Activated CD4-positive, alpha-beta memory T cell treated with anti-CD3 and anti-CD28 coated beads, Interleukin-2, amount 10 ng/mL, durations not matched to agents 7 days and 5 days (primary cell): ENCODE measurements around the gene FTHL17. TPM values are rescaled to one million over a fixed set of nuclear protein-coding genes. Genes with fewer than 3 reads are reported as not detected.

ENCODE experiments used
- CTCF ChIA-PET: fragments of 350-600 bp; sonication (Branson Sonifier 250); formaldehyde crosslinking; loops from one replicate; lab custom pipeline; 2021; ENCODE audit warnings: antibody characterized with exemption, inconsistent platforms; lab: Charles Lee
- POLR2A ChIA-PET: fragments of 350-600 bp; sonication (Branson Sonifier 250); formaldehyde crosslinking; loops from one replicate; lab custom pipeline; 2021; ENCODE audit warnings: antibody characterized with exemption; lab: Charles Lee
- DNase-seq: peaks from one replicate; pipeline ENCODE4 v3.0.0-alpha.2; 2020
- H3K27ac Mint-ChIP-seq: one replicate; pipeline ENCODE4 v1.8.0; 2021; ENCODE audit warnings: mild to moderate bottlenecking, mixed read lengths
- H3K27me3 Mint-ChIP-seq: one replicate; pipeline ENCODE4 v1.8.0; 2021; ENCODE audit warnings: mixed read lengths
- H3K36me3 Mint-ChIP-seq: one replicate; pipeline ENCODE4 v1.8.0; 2021; ENCODE audit warnings: low read depth, mixed read lengths
- H3K4me1 Mint-ChIP-seq: one replicate; pipeline ENCODE4 v1.8.0; 2021; ENCODE audit warnings: mixed read lengths
- H3K4me3 Mint-ChIP-seq: one replicate; pipeline ENCODE4 v1.8.0; 2021; ENCODE audit warnings: mild to moderate bottlenecking, mixed read lengths
- H3K9me3 Mint-ChIP-seq: one replicate; pipeline ENCODE4 v1.8.0; 2021; ENCODE audit warnings: mixed read lengths
- total RNA-seq, 2 experiments: library from RNA; stranded (reverse); gene quantifications; one replicate each; pipeline ENCODE4 v1.2.3, GENCODE V29; 2021

FTHL17 gene
- total RNA-seq, 2 experiments from 2014 or later, result not detected

GRCh38 chrX:31071262-31071661 lies 579 bp downstream of the FTHL17 start:
- Mint-ChIP-seq H3K27ac (no peak overlapping the region), H3K4me1 (peaks cover 13% of the 10 kb centered on the region), H3K36me3 (no peaks in the 10 kb centered on the region), H3K27me3 (no peaks in the 10 kb centered on the region), H3K9me3 (peaks cover 6% of the 10 kb centered on the region), H3K4me3 (no peak overlapping the region)
- ChIA-PET CTCF (no interaction called here), POLR2A (no interaction called here)
- DNase-seq, result no peak

- H3K4me3 Mint-ChIP-seq, result no peak overlapping the region
These were observed 1.8 kb downstream of the FTHL17 start for GRCh38 chrX:31070057-31070468.

GRCh38 chrX:31063114-31063513 lies 8.7 kb downstream of the FTHL17 start:
- ChIA-PET POLR2A (no interaction called here), CTCF (no interaction called here)
- DNase-seq, result no peak
- H3K27me3 Mint-ChIP-seq, result no peaks in the 10 kb centered on the region
- H3K9me3 Mint-ChIP-seq, result peaks cover 4% of the 10 kb centered on the region
- H3K4me1 Mint-ChIP-seq, result peaks cover 8% of the 10 kb centered on the region
- no peaks in the 10 kb centered on the region for H3K36me3 Mint-ChIP-seq
- no peak overlapping the region for H3K4me3 Mint-ChIP-seq
- no peak overlapping the region for H3K27ac Mint-ChIP-seq

More at GRCh38 chrX:31070057-31070468, 1.8 kb downstream of the FTHL17 start:
- ChIA-PET CTCF (no interaction called here), POLR2A (no interaction called here)
- Mint-ChIP-seq H3K36me3 (no peaks in the 10 kb centered on the region), H3K27me3 (no peaks in the 10 kb centered on the region), H3K9me3 (peaks cover 4% of the 10 kb centered on the region), H3K4me1 (peaks cover 13% of the 10 kb centered on the region), H3K27ac (no peak overlapping the region)
- DNase-seq, result no peak

GRCh38 chrX:31061091-31061490 lies 10.8 kb downstream of the FTHL17 start:
- ChIA-PET CTCF (no interaction called here), POLR2A (no interaction called here)
- no peak overlapping the region for H3K27ac Mint-ChIP-seq
- no peaks in the 10 kb centered on the region for H3K36me3 Mint-ChIP-seq
- H3K27me3 Mint-ChIP-seq, result no peaks in the 10 kb centered on the region
- no peak for DNase-seq
- no peak overlapping the region for H3K4me3 Mint-ChIP-seq
- H3K9me3 Mint-ChIP-seq, result peaks cover 2% of the 10 kb centered on the region
- peaks cover 8% of the 10 kb centered on the region for H3K4me1 Mint-ChIP-seq

- POLR2A ChIA-PET, result no interaction called here
- Mint-ChIP-seq H3K27ac (no peak overlapping the region), H3K27me3 (no peaks in the 10 kb centered on the region), H3K9me3 (no peaks in the 10 kb centered on the region), H3K4me1 (peaks cover 8% of the 10 kb centered on the region), H3K4me3 (no peak overlapping the region), H3K36me3 (no peaks in the 10 kb centered on the region)
- CTCF ChIA-PET, result no interaction called here
- no peak for DNase-seq
These were observed 11.8 kb downstream of the FTHL17 start for GRCh38 chrX:31060016-31060415.

GRCh38 chrX:31058284-31058683 lies 13.6 kb downstream of the FTHL17 start:
- Mint-ChIP-seq H3K36me3 (no peaks in the 10 kb centered on the region), H3K27ac (no peak overlapping the region), H3K4me3 (no peak overlapping the region), H3K9me3 (no peaks in the 10 kb centered on the region), H3K4me1 (peaks cover 7% of the 10 kb centered on the region), H3K27me3 (no peaks in the 10 kb centered on the region)
- DNase-seq, result no peak
- ChIA-PET CTCF (no interaction called here), POLR2A (no interaction called here)

GRCh38 chrX:31057691-31058090 lies 14.2 kb downstream of the FTHL17 start:
- Mint-ChIP-seq H3K27me3 (no peaks in the 10 kb centered on the region), H3K4me1 (peaks cover 1% of the 10 kb centered on the region), H3K36me3 (no peaks in the 10 kb centered on the region), H3K4me3 (no peak overlapping the region), H3K9me3 (no peaks in the 10 kb centered on the region), H3K27ac (no peak overlapping the region)
- peak; percentile 23 for DNase-seq
- POLR2A ChIA-PET, result no interaction called here
- CTCF ChIA-PET, result no interaction called here

- CTCF ChIA-PET, result no interaction called here
- Mint-ChIP-seq H3K4me3 (no peak overlapping the region), H3K9me3 (no peaks in the 10 kb centered on the region), H3K4me1 (peaks cover 1% of the 10 kb centered on the region), H3K27me3 (no peaks in the 10 kb centered on the region), H3K27ac (no peak overlapping the region), H3K36me3 (no peaks in the 10 kb centered on the region)
- POLR2A ChIA-PET, result no interaction called here
- no peak for DNase-seq
These were observed 14.6 kb downstream of the FTHL17 start for GRCh38 chrX:31057291-31057690.

GRCh38 chrX:31053621-31054020 lies 18.2 kb downstream of the FTHL17 start:
- Mint-ChIP-seq H3K4me1 (no peaks in the 10 kb centered on the region), H3K27ac (no peak overlapping the region), H3K9me3 (no peaks in the 10 kb centered on the region), H3K36me3 (no peaks in the 10 kb centered on the region), H3K4me3 (no peak overlapping the region), H3K27me3 (peaks cover 2% of the 10 kb centered on the region)
- POLR2A ChIA-PET, result no interaction called here
- CTCF ChIA-PET, result interaction anchor here (0.6 kb wide), 1 partner anchor 239 kb away, joined by 3 read pairs; no protein-coding TSS in a partner anchor
- no peak for DNase-seq

- Mint-ChIP-seq H3K27me3 (peaks cover 2% of the 10 kb centered on the region), H3K9me3 (no peaks in the 10 kb centered on the region)
- POLR2A ChIA-PET, result no interaction called here
These were observed 32.5 kb downstream of the FTHL17 start for GRCh38 chrX:31039327-31039711.

GRCh38 chrX:31038575-31039326 lies 33.1 kb downstream of the FTHL17 start:
- DNase-seq, result peak; percentile 16
- Mint-ChIP-seq H3K9me3 (no peaks in the 10 kb centered on the region), H3K4me1 (peaks cover 7% of the 10 kb centered on the region), H3K27ac (no peak overlapping the region), H3K27me3 (peaks cover 2% of the 10 kb centered on the region), H3K4me3 (no peak overlapping the region), H3K36me3 (no peaks in the 10 kb centered on the region)
- CTCF ChIA-PET, result interaction anchor here (0.6 to 2.4 kb wide), 9 partner anchors 13 to 620 kb away, joined by 3 to 6 read pairs (median 3); no protein-coding TSS in a partner anchor
- POLR2A ChIA-PET, result no interaction called here

More at GRCh38 chrX:31039327-31039711, 32.5 kb downstream of the FTHL17 start:
- DNase-seq, result no peak
- CTCF ChIA-PET, result interaction anchor here (0.6 to 2.4 kb wide), 6 partner anchors 13 to 619 kb away, joined by 3 to 6 read pairs (median 4); no protein-coding TSS in a partner anchor
- Mint-ChIP-seq H3K36me3 (no peaks in the 10 kb centered on the region), H3K4me3 (no peak overlapping the region), H3K27ac (no peak overlapping the region), H3K4me1 (peaks cover 7% of the 10 kb centered on the region)

- Mint-ChIP-seq H3K4me1 (peaks cover 7% of the 10 kb centered on the region), H3K27ac (no peak overlapping the region), H3K4me3 (no peak overlapping the region), H3K36me3 (no peaks in the 10 kb centered on the region), H3K27me3 (peaks cover 2% of the 10 kb centered on the region), H3K9me3 (no peaks in the 10 kb centered on the region)
- CTCF ChIA-PET, result interaction anchor here (0.7 to 2.5 kb wide), 9 partner anchors 8 to 622 kb away, joined by 3 to 6 read pairs (median 5); no protein-coding TSS in a partner anchor
- POLR2A ChIA-PET, result no interaction called here
- peak; percentile 16 for DNase-seq
These were observed 34.9 kb downstream of the FTHL17 start for GRCh38 chrX:31036895-31037294.

GRCh38 chrX:31027351-31027750 lies 44.5 kb downstream of the FTHL17 start:
- DNase-seq, result no peak
- no peak overlapping the region for H3K4me3 Mint-ChIP-seq
- H3K9me3 Mint-ChIP-seq, result no peaks in the 10 kb centered on the region
- ChIA-PET CTCF (no interaction called here), POLR2A (no interaction called here)
- H3K27me3 Mint-ChIP-seq, result no peaks in the 10 kb centered on the region
- H3K4me1 Mint-ChIP-seq, result no peaks in the 10 kb centered on the region
- H3K27ac Mint-ChIP-seq, result no peak overlapping the region
- H3K36me3 Mint-ChIP-seq, result no peaks in the 10 kb centered on the region

GRCh38 chrX:31024866-31025265 lies 47.0 kb downstream of the FTHL17 start:
- ChIA-PET POLR2A (no interaction called here), CTCF (no interaction called here)
- H3K4me3 Mint-ChIP-seq, result no peak overlapping the region
- no peaks in the 10 kb centered on the region for H3K27me3 Mint-ChIP-seq
- DNase-seq, result no peak
- no peaks in the 10 kb centered on the region for H3K36me3 Mint-ChIP-seq
- H3K27ac Mint-ChIP-seq, result no peak overlapping the region
- no peaks in the 10 kb centered on the region for H3K4me1 Mint-ChIP-seq
- no peaks in the 10 kb centered on the region for H3K9me3 Mint-ChIP-seq
